Measurements from ENCODE around the gene MTUS2.

MTUS2 gene

GRCh38 chr13:29513981-29514719 is 694.0 kb downstream of the MTUS2 start:
- DNase-seq, result no peak

GRCh38 chr13:29514720-29515310 is 694.7 kb downstream of the MTUS2 start:
- DNase-seq, result no peak

- no peak for DNase-seq
Measured at GRCh38 chr13:29515372-29515771, 695.2 kb downstream of the MTUS2 start.

- no peak for DNase-seq
Measured at GRCh38 chr13:29516012-29516411, 695.9 kb downstream of the MTUS2 start.

DNA sequence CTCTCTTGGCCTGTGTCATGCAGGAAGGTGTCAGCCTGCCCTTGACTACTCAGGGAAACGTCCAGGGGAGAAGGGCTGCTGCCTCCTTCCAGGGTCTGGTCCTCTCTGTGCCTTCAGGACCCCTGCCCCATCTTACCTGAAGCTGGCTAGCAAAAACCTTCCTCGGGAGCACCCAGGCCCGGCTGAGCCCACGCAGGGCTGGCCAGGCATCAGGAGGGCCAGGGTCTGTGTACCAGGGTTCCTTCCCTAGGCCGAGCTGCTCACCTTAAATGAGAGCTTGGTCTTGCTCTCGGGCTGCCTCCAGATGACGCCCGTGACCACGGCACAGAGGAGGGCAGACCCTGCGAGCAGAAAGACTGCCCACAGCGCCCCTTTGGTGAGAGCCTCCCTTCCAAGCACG is 696.7 kb downstream of the MTUS2 start:
- DNase-seq, result no peak

- no peak for DNase-seq
Measured at GRCh38 chr13:29519921-29520320, 699.8 kb downstream of the MTUS2 start.

GRCh38 chr13:29520671-29521070 is 700.5 kb downstream of the MTUS2 start:
- DNase-seq, result no peak

DNA sequence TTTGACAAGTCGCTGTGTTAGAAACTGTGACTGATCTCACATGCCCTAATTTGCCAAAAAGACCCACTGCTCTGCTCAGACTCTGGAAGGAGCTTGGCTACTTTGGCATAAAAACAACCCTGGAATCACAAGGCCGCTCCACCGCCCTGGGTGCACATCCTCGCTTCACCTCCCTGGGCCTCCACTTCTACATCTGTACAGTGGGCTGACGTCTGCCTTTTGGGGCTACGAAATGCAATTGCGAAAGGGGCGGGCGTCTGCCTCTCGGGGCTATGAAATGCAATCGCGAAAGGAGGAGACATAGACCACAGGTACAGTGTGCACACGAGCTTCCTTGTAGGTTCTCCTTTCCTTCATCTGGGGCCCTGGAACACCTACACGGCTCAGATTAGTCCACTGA is 701.2 kb downstream of the MTUS2 start:
- DNase-seq, result no peak

DNA sequence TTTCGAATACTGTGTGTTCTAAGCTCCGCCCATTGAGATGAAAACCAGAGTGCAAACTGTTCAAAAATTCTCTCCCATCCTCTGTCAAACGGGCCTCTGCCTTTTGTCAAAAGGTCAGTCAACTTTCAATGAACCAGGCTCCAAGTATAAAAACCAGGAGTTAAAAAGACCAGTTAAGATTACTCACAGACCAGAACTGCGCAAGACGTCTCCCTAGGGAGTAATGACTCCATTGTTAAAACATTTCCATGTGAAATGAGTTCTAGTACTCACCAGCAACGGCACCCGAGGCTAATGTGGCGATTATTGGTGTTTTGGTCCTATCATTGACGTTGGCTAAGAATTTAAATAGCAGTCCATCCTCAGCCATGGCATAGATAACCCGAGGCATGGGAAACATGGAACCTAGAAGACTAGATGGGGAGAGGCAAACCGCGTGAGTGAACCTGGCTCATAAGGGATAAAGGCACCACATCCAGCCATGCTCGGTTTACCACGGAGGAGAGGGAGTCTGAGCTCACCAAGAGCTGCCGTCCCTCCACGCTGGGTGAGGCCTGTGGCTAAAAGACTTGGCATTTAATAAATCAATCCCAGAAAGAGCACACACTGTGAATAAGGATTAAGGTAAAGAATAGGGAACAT is 702.0 kb downstream of the MTUS2 start:
- DNase-seq, result no peak

DNA sequence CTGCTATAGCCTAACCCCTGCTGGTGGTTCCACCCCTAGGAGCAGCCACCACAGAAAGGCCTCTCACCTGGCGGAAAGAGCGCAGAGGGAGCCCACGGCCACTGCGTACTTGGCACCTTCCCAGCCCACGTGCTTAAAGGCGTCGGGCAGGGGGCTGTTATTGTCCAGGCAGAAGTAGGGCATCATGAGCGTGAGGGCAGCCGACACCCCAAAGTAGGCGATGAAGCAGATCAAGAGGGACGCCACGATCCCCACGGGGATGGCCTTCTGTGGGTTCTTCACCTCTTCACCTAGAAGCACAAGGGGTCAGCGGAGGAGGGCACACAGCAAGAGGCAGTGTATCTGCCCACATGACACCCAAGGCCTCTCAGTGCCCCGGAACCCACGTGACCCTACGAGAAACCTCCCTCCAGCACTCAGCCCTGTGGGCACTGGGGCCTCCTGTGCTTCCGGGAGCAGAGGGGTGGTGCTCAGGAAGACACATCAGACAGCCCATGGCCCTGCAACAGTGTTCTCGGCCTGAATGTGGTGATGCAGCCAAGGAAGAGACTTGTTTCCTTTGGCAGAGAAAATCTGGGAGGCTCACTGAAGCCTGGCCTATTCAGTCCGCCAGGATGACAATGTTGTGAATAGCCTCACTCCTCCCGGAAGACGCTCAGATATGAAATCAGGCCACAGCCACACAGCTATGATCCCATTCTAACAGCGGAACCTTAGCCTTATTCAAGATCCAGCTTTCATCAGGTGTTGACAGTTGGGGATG is 703.2 kb downstream of the MTUS2 start:
- DNase-seq, result no peak

- no peak for DNase-seq
Measured at GRCh38 chr13:29524176-29524575, 704.0 kb downstream of the MTUS2 start.

- DNase-seq, result no peak
Measured at GRCh38 chr13:29524641-29525040, 704.5 kb downstream of the MTUS2 start.

DNA sequence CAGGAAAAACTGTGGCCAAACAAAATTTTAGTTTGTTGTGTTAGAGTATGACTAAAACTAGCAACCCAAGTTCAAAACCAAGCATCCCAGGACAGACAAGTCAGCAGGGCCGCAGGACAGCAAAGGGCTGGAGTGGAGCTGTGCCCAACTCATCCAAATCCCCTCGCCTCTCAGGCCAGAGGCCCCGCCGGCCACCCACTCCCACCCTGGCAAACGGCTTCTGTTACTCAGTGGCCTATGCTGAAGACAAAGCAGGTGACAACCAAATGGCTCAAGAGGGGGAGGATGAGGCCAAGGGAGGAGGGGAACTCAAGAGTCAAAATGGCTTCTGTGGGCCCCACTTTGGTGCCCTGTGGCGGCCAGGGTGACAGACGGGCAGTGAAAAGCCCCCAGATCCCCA is 705.6 kb downstream of the MTUS2 start:
- DNase-seq, result no peak

GRCh38 chr13:29526741-29527140 is 706.6 kb downstream of the MTUS2 start:
- DNase-seq, result no peak

DNA sequence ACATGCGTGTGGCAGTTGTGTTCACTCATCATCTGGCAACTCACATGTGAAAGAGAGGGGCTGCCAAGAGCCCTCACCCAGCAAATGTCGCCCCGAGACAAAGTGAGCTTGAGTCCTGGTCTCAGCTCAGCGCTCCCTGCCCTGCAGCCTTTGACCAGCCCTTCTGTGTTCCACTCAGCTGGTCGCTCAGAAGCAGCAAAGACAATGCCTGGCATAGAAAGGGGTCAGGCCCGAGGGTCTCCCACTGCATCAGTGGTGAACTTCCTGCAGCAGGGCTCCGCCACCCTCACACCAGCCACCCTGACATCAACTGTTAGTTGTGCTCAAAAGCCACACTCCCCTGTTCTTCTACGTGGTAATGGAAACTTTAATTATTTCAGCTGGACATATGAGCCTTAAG is 707.4 kb downstream of the MTUS2 start:
- no peak for DNase-seq

DNA sequence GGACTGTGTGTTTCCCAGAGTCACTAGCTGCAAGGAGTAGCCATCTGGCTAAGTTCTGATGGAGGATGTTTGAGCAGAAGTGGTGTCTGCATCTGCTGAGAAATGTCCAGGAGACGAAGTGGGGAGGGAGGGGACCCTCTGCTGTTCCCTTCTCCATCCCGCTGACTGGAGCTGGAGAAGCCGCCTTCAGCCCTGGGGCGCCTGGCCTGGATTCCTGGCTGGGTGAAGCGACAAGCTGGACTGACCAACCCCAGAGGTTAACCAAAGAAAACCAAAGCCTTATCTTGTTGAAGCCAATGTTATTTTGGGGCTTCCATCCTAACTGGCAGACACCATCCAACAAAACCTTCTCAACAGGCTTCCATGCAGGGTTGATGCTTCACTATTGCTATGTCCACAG is 707.8 kb downstream of the MTUS2 start:
- DNase-seq, result no peak

GRCh38 chr13:29529754-29530153 is 709.6 kb downstream of the MTUS2 start:
- DNase-seq, result no peak

DNA sequence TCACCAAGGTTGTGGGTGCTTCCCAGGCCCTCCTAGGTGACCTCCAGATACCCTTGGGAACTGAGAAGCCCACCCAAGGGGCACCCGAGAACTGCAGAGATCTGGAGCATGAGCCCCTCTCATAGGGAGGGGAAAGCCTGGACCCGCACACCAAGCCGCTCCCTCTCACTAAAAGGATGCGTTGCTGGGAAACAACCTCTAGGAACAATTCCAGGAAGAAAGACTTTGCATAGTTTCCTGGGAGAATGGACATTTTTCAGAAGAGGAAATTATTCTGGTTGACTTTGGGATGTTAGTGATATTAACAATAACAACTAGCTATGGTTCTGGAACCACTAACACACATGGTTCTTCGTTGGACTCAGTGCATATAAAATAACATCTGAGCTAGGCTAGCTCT is 710.8 kb downstream of the MTUS2 start:
- no peak for DNase-seq

DNA sequence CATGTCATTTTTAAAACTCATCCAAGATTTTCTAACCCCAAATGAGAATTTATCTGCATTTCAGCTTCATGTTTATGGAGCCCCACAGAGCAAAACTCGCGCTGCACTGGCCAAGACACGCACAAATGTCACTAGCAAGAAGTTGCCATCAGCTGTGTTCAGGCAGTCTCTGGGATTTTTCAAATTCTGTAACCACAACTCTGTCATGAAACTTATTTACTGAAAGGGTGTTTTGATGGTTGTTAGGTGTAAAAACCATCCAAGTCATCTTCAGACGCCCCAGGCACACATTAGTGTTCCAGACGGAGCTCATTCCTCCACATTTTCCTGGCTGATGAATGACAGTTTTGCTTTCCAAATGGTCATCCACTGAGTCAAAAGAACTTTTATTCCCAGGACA is 712.0 kb downstream of the MTUS2 start:
- DNase-seq, result no peak

GRCh38 chr13:29532821-29533220 is 712.7 kb downstream of the MTUS2 start:
- no peak for DNase-seq

GRCh38 chr13:29534083-29534482 is 713.9 kb downstream of the MTUS2 start:
- DNase-seq, result no peak

GRCh38 chr13:29535663-29536655 is 715.8 kb downstream of the MTUS2 start:
- no peak for DNase-seq
